GM12878 (cell line): ENCODE measurements around the gene TTLL1. TPM values are rescaled to one million over a fixed set of nuclear protein-coding genes. Genes with fewer than 3 reads are reported as not detected.

ENCODE experiments used
- BRCA1 ChIP-seq: IDR thresholded peaks from 2 replicates; pipeline ENCODE4 v1.6.1; 2011; ENCODE audit warnings: low read depth, low read length, improper control_type of control experiment
- CBFB ChIP-seq: IDR thresholded peaks from 2 replicates; pipeline ENCODE4 v1.6.1; 2016; ENCODE audit warnings: antibody characterized with exemption, low read depth
- CBX5 ChIP-seq: sonication (generic); IDR thresholded peaks from 2 replicates; pipeline ENCODE4 v1.6.1; 2016; ENCODE audit warnings: low read depth, moderate library complexity, mild to moderate bottlenecking, inconsistent platforms
- EGR1 ChIP-seq, 2 experiments: IDR thresholded peaks; 1 replicate in 1 of 2; 2 replicates in 1 of 2; pipeline ENCODE4 v1.6.1; 2011 to 2012; ENCODE audit warnings: low read depth in 2 of 2, low read length in 2 of 2, borderline replicate concordance in 1 of 2, mild to moderate bottlenecking in 1 of 2, moderate library complexity in 1 of 2
- ETV6 ChIP-seq, 2 experiments: fragments of 450-650 bp in 1 of 2; IDR thresholded peaks in 1 of 2; conservative IDR thresholded peaks in 1 of 2; 2 replicates each; pipeline ENCODE4 v1.6.1; 2014; ENCODE audit warnings: antibody characterized with exemption in 1 of 2, borderline replicate concordance in 1 of 2, low read depth in 1 of 2, mild to moderate bottlenecking in 1 of 2, moderate library complexity in 1 of 2
- GATAD2B ChIP-seq: fragments of 450-650 bp; conservative IDR thresholded peaks from 2 replicates; pipeline ENCODE4 v1.6.1; 2017; ENCODE audit warnings: low read depth, mild to moderate bottlenecking, moderate library complexity
- IKZF2 ChIP-seq, 2 experiments: fragments of 450-650 bp; IDR thresholded peaks; 2 replicates each; pipeline ENCODE4 v1.6.1; 2017; ENCODE audit warnings: mild to moderate bottlenecking in 2 of 2, moderate library complexity in 2 of 2
- POLR2A ChIP-seq: IDR thresholded peaks from 2 replicates; pipeline ENCODE4 v1.6.1; 2011; ENCODE audit warnings: low read depth, mild to moderate bottlenecking, low read length
- POLR2AphosphoS2 ChIP-seq: IDR thresholded peaks from 2 replicates; pipeline ENCODE4 v1.6.1; 2011; ENCODE audit warnings: low read depth, mild to moderate bottlenecking, low read length, improper control_type of control experiment, moderate library complexity
- POU2F2 ChIP-seq: IDR thresholded peaks from 3 replicates; pipeline ENCODE4 v1.6.1; 2011; ENCODE audit warnings: low read depth, mild to moderate bottlenecking, low read length, borderline replicate concordance
- STAT1 ChIP-seq: fragments of 450-650 bp; conservative IDR thresholded peaks from 2 replicates; pipeline ENCODE4 v1.6.1; 2014; ENCODE audit warnings: antibody characterized with exemption, mild to moderate bottlenecking
- TAF1 ChIP-seq: IDR thresholded peaks from 2 replicates; pipeline ENCODE4 v1.6.1; 2011; ENCODE audit warnings: mild to moderate bottlenecking, low read depth, low read length, borderline replicate concordance
- TBL1XR1 ChIP-seq: IDR thresholded peaks from 2 replicates; pipeline ENCODE4 v1.6.1; 2012; ENCODE audit warnings: low read depth, low read length, improper control_type of control experiment
- TCF3 ChIP-seq: IDR thresholded peaks from 2 replicates; pipeline ENCODE4 v1.6.1; 2012; ENCODE audit warnings: low read depth, mild to moderate bottlenecking, low read length, borderline replicate concordance; ENCODE audit not compliant: insufficient read depth
- polyA plus RNA-seq, 11 experiments: library from polyadenylated mRNA; depleted of rRNA in 4 of 11; unstranded in 6 of 11; stranded (reverse) in 5 of 11; fragments of >200 nt; fragmentation: Nextera tagmentation in 4 of 11; fragmentation: Illumina TruSeq in 1 of 11; extraction: Ambion mirVana in 4 of 11; extraction: Trizol in 1 of 11; gene quantifications; 1 replicate in 1 of 11; 2 replicates in 10 of 11; pipeline versions ENCODE4 v1.2.1 to v1.2.3, GENCODE V29; 2011 to 2016; ENCODE audit warnings: inconsistent platforms in 2 of 11, missing spikeins in 2 of 11, low read depth in 1 of 11
- total RNA-seq, 4 experiments: library from RNA; depleted of rRNA in 3 of 4; stranded (reverse); fragments of >200 nt in 3 of 4; fragmentation: Illumina TruSeq in 1 of 4; extraction: Trizol in 1 of 4; gene quantifications; 2 replicates each; pipeline versions ENCODE4 v1.2.1 to v1.2.3, GENCODE V29; 2013 to 2021
- TF ChIP-seq, protein P1 (sequence below): fragments of 450-650 bp; IDR thresholded peaks from 2 replicates; pipeline ENCODE4 v1.6.1; 2017; ENCODE audit warnings: borderline replicate concordance
- TF ChIP-seq, protein P2 (sequence below): fragments of 150-350 bp; IDR thresholded peaks from 2 replicates; pipeline ENCODE4 v1.6.1; 2014; ENCODE audit warnings: mild to moderate bottlenecking, low read depth, low read length
- TF ChIP-seq, protein P3 (sequence below): fragments of 150-350 bp; IDR thresholded peaks from 2 replicates; pipeline ENCODE4 v1.6.1; 2016; ENCODE audit warnings: low read depth, low read length
- TF ChIP-seq, protein P4 (sequence below), 3 experiments: IDR thresholded peaks in 2 of 3; conservative IDR thresholded peaks in 1 of 3; 2 replicates each; pipeline ENCODE4 v1.5.1; 2011; ENCODE audit warnings: low read depth in 3 of 3, low read length in 3 of 3, mild to moderate bottlenecking in 3 of 3, control low read depth in 2 of 3, moderate library complexity in 2 of 3, inconsistent platforms in 1 of 3, mixed read lengths in 1 of 3; ENCODE audit not compliant: control insufficient read depth in 2 of 3, insufficient read depth in 1 of 3; ENCODE audit errors: extremely low read depth in 1 of 3
- TF ChIP-seq, protein P5 (sequence below): IDR thresholded peaks from 2 replicates; pipeline ENCODE4 v1.6.1; 2011; ENCODE audit warnings: mild to moderate bottlenecking, low read depth, low read length, moderate library complexity; ENCODE audit not compliant: insufficient replicate concordance

TTLL1 gene
- total and polyA plus RNA-seq, 10 of the 15 experiments (the other 5 are each of a cell fraction or from before 2014, with no cell fraction given) = 0.39 to 4.8 (median 3.2) TPM

DNA sequence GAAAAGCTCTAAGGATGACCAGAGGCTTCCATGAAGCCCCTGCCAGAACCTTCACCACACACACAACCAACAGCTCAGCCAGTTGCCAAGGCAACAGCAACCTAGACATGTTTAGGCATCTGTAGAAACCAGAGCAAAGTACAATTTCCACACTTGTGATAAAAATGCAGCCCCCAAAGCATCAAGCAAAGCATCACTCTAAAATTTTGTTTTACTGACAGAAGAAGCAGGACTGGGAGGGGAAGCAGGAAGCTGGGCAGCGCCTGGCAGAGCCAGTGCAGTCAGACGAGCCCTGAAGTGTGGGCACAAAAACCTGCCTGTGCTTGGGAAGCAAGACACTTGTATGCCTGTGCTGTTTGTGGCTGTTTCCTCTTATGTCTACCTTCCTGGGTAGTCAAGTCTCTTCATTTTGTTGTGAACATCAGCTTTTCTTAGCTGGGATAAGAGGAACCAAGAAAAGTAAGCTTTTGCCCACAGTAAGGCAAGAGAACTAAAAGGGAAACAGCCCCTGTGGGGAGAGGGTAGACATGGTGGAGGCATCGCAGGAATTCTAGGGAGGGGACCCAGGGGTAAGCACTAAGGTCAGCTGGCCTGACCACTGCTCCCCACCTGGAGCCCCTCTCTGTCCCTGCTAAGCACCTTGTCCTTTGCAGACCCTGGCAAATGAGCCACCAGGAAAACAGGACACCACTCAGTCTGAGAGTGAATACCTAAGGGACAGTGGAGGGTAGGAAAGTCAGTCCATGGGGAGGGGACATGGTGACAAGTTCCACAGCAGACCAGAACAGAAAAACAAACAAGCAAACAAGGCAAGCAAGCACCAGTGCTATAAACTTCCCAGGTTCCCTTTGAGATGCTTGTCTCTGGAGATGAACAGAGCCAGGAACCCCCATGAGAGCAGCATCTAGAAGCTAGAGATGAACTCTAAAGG is 87.7 kb downstream of the TTLL1 start (continued):
- TF ChIP-seq IKZF2 (IDR thresholded peaks at IDR 0.05) (peak; percentile 15 to 65; a peak in 2 of 4 replicates), POLR2A (no peak), TCF3 (no peak), TBL1XR1 (no peak), STAT1 (no peak), CBFB (no peak), GATAD2B (no peak), CBX5 (no peak), POLR2AphosphoS2 (no peak), EGR1 (IDR thresholded peaks at IDR 0.05; ENCODE audit: borderline replicate concordance in 1 of 2, low read depth in 2 of 2, low read length in 2 of 2) (no peak), TAF1 (no peak), POU2F2 (no peak), BRCA1 (no peak), ETV6 (conservative IDR thresholded peaks at IDR 0.05 in 1 of 2, IDR thresholded peaks at IDR 0.05 in 1 of 2; ENCODE audit: borderline replicate concordance in 1 of 2, low read depth in 1 of 2) (0 out of 4 replicates have a peak, but pooled peaks of 1 of the 2 experiments have one; percentile 15)
- TF ChIP-seq, protein P1, sequence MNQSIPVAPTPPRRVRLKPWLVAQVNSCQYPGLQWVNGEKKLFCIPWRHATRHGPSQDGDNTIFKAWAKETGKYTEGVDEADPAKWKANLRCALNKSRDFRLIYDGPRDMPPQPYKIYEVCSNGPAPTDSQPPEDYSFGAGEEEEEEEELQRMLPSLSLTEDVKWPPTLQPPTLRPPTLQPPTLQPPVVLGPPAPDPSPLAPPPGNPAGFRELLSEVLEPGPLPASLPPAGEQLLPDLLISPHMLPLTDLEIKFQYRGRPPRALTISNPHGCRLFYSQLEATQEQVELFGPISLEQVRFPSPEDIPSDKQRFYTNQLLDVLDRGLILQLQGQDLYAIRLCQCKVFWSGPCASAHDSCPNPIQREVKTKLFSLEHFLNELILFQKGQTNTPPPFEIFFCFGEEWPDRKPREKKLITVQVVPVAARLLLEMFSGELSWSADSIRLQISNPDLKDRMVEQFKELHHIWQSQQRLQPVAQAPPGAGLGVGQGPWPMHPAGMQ = no peak
- TF ChIP-seq, protein P2, sequence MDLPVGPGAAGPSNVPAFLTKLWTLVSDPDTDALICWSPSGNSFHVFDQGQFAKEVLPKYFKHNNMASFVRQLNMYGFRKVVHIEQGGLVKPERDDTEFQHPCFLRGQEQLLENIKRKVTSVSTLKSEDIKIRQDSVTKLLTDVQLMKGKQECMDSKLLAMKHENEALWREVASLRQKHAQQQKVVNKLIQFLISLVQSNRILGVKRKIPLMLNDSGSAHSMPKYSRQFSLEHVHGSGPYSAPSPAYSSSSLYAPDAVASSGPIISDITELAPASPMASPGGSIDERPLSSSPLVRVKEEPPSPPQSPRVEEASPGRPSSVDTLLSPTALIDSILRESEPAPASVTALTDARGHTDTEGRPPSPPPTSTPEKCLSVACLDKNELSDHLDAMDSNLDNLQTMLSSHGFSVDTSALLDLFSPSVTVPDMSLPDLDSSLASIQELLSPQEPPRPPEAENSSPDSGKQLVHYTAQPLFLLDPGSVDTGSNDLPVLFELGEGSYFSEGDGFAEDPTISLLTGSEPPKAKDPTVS = no peak
- TF ChIP-seq, protein P3, sequence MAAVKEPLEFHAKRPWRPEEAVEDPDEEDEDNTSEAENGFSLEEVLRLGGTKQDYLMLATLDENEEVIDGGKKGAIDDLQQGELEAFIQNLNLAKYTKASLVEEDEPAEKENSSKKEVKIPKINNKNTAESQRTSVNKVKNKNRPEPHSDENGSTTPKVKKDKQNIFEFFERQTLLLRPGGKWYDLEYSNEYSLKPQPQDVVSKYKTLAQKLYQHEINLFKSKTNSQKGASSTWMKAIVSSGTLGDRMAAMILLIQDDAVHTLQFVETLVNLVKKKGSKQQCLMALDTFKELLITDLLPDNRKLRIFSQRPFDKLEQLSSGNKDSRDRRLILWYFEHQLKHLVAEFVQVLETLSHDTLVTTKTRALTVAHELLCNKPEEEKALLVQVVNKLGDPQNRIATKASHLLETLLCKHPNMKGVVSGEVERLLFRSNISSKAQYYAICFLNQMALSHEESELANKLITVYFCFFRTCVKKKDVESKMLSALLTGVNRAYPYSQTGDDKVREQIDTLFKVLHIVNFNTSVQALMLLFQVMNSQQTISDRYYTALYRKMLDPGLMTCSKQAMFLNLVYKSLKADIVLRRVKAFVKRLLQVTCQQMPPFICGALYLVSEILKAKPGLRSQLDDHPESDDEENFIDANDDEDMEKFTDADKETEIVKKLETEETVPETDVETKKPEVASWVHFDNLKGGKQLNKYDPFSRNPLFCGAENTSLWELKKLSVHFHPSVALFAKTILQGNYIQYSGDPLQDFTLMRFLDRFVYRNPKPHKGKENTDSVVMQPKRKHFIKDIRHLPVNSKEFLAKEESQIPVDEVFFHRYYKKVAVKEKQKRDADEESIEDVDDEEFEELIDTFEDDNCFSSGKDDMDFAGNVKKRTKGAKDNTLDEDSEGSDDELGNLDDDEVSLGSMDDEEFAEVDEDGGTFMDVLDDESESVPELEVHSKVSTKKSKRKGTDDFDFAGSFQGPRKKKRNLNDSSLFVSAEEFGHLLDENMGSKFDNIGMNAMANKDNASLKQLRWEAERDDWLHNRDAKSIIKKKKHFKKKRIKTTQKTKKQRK = no peak
- TF ChIP-seq, protein P4, sequence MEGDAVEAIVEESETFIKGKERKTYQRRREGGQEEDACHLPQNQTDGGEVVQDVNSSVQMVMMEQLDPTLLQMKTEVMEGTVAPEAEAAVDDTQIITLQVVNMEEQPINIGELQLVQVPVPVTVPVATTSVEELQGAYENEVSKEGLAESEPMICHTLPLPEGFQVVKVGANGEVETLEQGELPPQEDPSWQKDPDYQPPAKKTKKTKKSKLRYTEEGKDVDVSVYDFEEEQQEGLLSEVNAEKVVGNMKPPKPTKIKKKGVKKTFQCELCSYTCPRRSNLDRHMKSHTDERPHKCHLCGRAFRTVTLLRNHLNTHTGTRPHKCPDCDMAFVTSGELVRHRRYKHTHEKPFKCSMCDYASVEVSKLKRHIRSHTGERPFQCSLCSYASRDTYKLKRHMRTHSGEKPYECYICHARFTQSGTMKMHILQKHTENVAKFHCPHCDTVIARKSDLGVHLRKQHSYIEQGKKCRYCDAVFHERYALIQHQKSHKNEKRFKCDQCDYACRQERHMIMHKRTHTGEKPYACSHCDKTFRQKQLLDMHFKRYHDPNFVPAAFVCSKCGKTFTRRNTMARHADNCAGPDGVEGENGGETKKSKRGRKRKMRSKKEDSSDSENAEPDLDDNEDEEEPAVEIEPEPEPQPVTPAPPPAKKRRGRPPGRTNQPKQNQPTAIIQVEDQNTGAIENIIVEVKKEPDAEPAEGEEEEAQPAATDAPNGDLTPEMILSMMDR (IDR thresholded peaks at IDR 0.05 in 2 of 3, conservative IDR thresholded peaks at IDR 0.05 in 1 of 3; ENCODE audit: control insufficient read depth in 2 of 3, extremely low read depth in 1 of 3, insufficient read depth in 1 of 3, low read depth in 3 of 3, low read length in 3 of 3) = no peak
- TF ChIP-seq, protein P5, sequence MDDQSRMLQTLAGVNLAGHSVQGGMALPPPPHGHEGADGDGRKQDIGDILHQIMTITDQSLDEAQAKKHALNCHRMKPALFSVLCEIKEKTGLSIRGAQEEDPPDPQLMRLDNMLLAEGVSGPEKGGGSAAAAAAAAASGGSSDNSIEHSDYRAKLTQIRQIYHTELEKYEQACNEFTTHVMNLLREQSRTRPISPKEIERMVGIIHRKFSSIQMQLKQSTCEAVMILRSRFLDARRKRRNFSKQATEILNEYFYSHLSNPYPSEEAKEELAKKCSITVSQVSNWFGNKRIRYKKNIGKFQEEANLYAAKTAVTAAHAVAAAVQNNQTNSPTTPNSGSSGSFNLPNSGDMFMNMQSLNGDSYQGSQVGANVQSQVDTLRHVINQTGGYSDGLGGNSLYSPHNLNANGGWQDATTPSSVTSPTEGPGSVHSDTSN = no peak
